ENCODE measurements around the gene UGT1A5.

Gene UGT1A5

DNA sequence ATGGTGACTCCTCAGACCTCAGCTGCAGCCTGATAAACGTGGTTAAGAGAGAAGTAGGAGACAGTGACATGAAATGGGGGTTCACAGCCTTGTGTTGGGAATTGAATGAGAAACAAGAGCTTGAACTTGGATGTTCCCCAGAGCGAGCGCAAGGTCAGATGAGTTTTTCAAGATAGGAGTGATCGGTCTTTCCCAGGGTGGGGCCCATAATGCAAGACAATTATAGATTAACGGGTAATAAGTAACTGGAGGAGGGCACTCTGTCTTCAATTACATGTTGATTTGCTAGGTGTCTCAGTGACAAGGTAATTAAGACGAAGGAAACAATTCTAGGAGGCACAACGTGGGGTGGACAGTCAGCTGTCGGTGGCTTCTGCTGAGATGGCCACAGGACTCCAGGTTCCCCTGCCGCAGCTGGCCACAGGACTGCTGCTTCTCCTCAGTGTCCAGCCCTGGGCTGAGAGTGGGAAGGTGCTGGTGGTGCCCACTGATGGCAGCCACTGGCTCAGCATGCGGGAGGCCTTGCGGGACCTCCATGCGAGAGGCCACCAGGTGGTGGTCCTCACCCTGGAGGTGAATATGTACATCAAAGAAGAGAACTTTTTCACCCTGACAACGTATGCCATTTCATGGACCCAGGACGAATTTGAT lies at the start of gene UGT1A5:
Gene UGT1A5, plus strand, starts transcription at position 297 of the 651 bp plus-strand sequence. Its CDS starts 85 bp downstream, at position 382.
- ChIA-PET POLR2A (no interaction called here), CTCF (interaction anchor here (1.1 to 2.8 kb wide), 6 partner anchors 37 to 269 kb away, joined by 3 to 11 read pairs (median 4); no protein-coding TSS in a partner anchor)
- H3K27ac ChIP-seq (ENCODE audit: extremely low read depth, low read depth, low read length) = no peak within 1 kb of the TSS
- TF ChIP-seq ZNF658 (tag by site-specific recombination; IDR thresholded peaks at IDR 0.05) (no peak), ZNF677 (tag by site-specific recombination; IDR thresholded peaks at IDR 0.05) (no peak), TRIM28 (IDR thresholded peaks at IDR 0.05; ENCODE audit: borderline replicate concordance, low read length) (no peak)
- H3K4me3 ChIP-seq (ENCODE audit: low read depth, low read length) = no peak within 1 kb of the TSS
- H3K36me3 ChIP-seq (ENCODE audit: control insufficient read depth in 2 of 2, insufficient read depth in 1 of 2, low read length in 2 of 2) = no peaks in the 10 kb centered on the region
- H3K4me1 ChIP-seq (ENCODE audit: control insufficient read depth, insufficient read depth, low read length) = no peaks in the 10 kb centered on the region
- no peaks in the 10 kb centered on the region for H3K9me3 ChIP-seq (ENCODE audit: control insufficient read depth, insufficient read depth, low read depth, low read length)

GRCh38 chr2:233663911-233664310 lies 48.8 kb upstream of the UGT1A5 start:
- H3K4me3 ChIP-seq (ENCODE audit: low read depth, low read length) = no peak overlapping the region
- no peak for TF ChIP-seq ZNF596 (tag by site-specific recombination; IDR thresholded peaks at IDR 0.05)
- no peak for TF ChIP-seq ZNF248 (tag by site-specific recombination; IDR thresholded peaks at IDR 0.05)
- no peak for TF ChIP-seq ZNF785 (tag by site-specific recombination; IDR thresholded peaks at IDR 0.05)
- no peak for TF ChIP-seq ZNF843 (tag by site-specific recombination; IDR thresholded peaks at IDR 0.05)
- no peak for TF ChIP-seq ZNF561 (tag by site-specific recombination; IDR thresholded peaks at IDR 0.05; ENCODE audit: borderline replicate concordance)
- TF ChIP-seq ZSCAN16 (tag by site-specific recombination; IDR thresholded peaks at IDR 0.05) = no peak
- no peak for TF ChIP-seq MYNN (tag by site-specific recombination; IDR thresholded peaks at IDR 0.05; ENCODE audit: borderline replicate concordance)
- TF ChIP-seq, protein P1, sequence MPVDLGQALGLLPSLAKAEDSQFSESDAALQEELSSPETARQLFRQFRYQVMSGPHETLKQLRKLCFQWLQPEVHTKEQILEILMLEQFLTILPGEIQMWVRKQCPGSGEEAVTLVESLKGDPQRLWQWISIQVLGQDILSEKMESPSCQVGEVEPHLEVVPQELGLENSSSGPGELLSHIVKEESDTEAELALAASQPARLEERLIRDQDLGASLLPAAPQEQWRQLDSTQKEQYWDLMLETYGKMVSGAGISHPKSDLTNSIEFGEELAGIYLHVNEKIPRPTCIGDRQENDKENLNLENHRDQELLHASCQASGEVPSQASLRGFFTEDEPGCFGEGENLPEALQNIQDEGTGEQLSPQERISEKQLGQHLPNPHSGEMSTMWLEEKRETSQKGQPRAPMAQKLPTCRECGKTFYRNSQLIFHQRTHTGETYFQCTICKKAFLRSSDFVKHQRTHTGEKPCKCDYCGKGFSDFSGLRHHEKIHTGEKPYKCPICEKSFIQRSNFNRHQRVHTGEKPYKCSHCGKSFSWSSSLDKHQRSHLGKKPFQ (tag by site-specific recombination; IDR thresholded peaks at IDR 0.05) = no peak
- TF ChIP-seq ZBTB10 (tag by site-specific recombination; IDR thresholded peaks at IDR 0.05) = no peak
- no peak for TF ChIP-seq ZFP37 (tag by site-specific recombination; IDR thresholded peaks at IDR 0.05)
- no peak for TF ChIP-seq ZNF580 (tag by site-specific recombination; IDR thresholded peaks at IDR 0.05)
- TF ChIP-seq HOXA7 (CRISPR knock-in tag; IDR thresholded peaks at IDR 0.05; ENCODE audit: borderline replicate concordance) = no peak
- H3K4me1 ChIP-seq (ENCODE audit: control insufficient read depth, insufficient read depth, low read length) = no peaks in the 10 kb centered on the region
- no peaks in the 10 kb centered on the region for H3K9me3 ChIP-seq (ENCODE audit: control insufficient read depth, insufficient read depth, low read depth, low read length)
- CTCF ChIA-PET = no interaction called here
- H3K27ac ChIP-seq (ENCODE audit: extremely low read depth, low read depth, low read length) = no peak overlapping the region
- H3K36me3 ChIP-seq (ENCODE audit: control insufficient read depth in 2 of 2, insufficient read depth in 1 of 2, low read length in 2 of 2) = no peaks in the 10 kb centered on the region
- POLR2A ChIA-PET = no interaction called here

DNA sequence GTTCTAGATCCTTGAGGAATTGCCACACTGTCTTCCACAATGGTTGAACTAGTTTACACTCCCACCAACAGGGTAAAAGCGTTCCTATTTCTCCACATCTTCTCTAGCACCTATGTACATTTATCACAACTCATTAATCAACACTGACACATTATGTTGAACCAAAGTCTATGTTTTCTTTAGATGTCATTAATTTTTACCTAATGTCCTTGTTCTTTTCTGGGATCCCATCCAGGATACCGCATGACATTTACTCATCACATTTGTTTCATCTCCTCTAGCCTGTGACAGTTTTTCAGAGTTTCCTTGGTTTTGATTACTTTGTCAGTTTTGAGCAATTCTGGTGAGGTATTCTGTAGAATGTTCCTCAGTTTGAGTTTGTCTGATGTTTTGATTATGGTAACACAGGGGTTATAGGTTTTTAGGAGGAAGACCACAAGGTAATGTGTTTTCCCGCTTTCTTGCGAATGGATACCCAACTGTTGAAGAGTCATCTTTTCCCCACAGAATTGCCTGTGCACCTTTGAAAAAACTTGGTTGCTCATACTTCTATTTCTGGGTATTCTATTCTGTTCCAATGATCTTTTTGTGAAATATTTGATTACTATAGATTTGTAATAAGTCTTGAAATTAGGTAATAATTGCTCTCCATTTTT lies 44.0 kb upstream of the UGT1A5 start:
- Histone ChIP-seq H3K36me3 (ENCODE audit: control insufficient read depth in 2 of 2, insufficient read depth in 1 of 2, low read length in 2 of 2) (no peaks in the 10 kb centered on the region), H3K9me3 (ENCODE audit: control insufficient read depth, insufficient read depth, low read depth, low read length) (no peaks in the 10 kb centered on the region), H3K4me1 (ENCODE audit: control insufficient read depth, insufficient read depth, low read length) (no peaks in the 10 kb centered on the region), H3K27ac (ENCODE audit: extremely low read depth, low read depth, low read length) (no peak overlapping the region), H3K4me3 (ENCODE audit: low read depth, low read length) (no peak overlapping the region)
- CTCF ChIA-PET = no interaction called here
- POLR2A ChIA-PET = no interaction called here
- TF ChIP-seq, protein P2, sequence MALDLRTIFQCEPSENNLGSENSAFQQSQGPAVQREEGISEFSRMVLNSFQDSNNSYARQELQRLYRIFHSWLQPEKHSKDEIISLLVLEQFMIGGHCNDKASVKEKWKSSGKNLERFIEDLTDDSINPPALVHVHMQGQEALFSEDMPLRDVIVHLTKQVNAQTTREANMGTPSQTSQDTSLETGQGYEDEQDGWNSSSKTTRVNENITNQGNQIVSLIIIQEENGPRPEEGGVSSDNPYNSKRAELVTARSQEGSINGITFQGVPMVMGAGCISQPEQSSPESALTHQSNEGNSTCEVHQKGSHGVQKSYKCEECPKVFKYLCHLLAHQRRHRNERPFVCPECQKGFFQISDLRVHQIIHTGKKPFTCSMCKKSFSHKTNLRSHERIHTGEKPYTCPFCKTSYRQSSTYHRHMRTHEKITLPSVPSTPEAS (tag by site-specific recombination; IDR thresholded peaks at IDR 0.05) = no peak
- TF ChIP-seq ELK4 (IDR thresholded peaks at IDR 0.05; ENCODE audit: borderline replicate concordance, low read depth, low read length) = no peak

All from HEK293 (cell line).